OCI-LY7 (cell line): ENCODE measurements around the gene OGA. TPM values are rescaled to one million over a fixed set of nuclear protein-coding genes. Genes with fewer than 3 reads are reported as not detected.

ENCODE experiments used
- BruUV-seq: library from RNA; stranded (reverse); fragments of 400-500 nt; replicated peaks from 2 replicates; lab custom pipeline; 2021; lab: Mats Ljungman, UMichigan
- CTCF ChIA-PET: fragments of 300-600 bp; sonication (Branson Sonifier 250); formaldehyde crosslinking; loops from one replicate; lab custom pipeline; 2022; ENCODE audit warnings: antibody characterized with exemption; ENCODE audit not compliant: unreplicated experiment; lab: Charles Lee
- POLR2A ChIA-PET: fragments of 300-600 bp; sonication (Branson Sonifier 250); formaldehyde crosslinking; loops from one replicate; lab custom pipeline; 2022; ENCODE audit warnings: antibody characterized with exemption; lab: Charles Lee
- DNase-seq: peaks from one replicate; pipeline ENCODE4 v3.0.0-alpha.2; 2015; ENCODE audit warnings: low spot score
- H2AFZ ChIP-seq: fragments of 200-600 bp; sonication (generic), shearing (Covaris generic); 2 replicates; pipeline ENCODE4 v1.6.1; 2014; ENCODE audit warnings: mild to moderate bottlenecking, antibody characterized with exemption, low read length, moderate library complexity
- H3K27ac ChIP-seq: fragments of 200-600 bp; sonication (generic); 2 replicates; pipeline ENCODE4 v1.5.1; 2014; ENCODE audit warnings: mixed run types, low read depth, mild to moderate bottlenecking, moderate library complexity, low read length, inconsistent platforms; ENCODE audit not compliant: poor library complexity, severe bottlenecking
- H3K36me3 ChIP-seq: fragments of 200-600 bp; sonication (generic); 2 replicates; pipeline ENCODE4 v1.6.1; 2014; ENCODE audit warnings: mild to moderate bottlenecking, antibody characterized with exemption, low read length, moderate library complexity, mixed read lengths; ENCODE audit not compliant: insufficient read depth
- H3K4me1 ChIP-seq: fragments of 200-600 bp; sonication (generic); 2 replicates; pipeline ENCODE4 v1.5.1; 2014; ENCODE audit warnings: mild to moderate bottlenecking, low read length; ENCODE audit not compliant: insufficient read depth, poor library complexity, severe bottlenecking
- H3K4me2 ChIP-seq: fragments of 200-600 bp; sonication (generic); 2 replicates; pipeline ENCODE4 v1.6.1; 2014; ENCODE audit warnings: mild to moderate bottlenecking, low read length
- H3K4me3 ChIP-seq: fragments of 200-600 bp; sonication (generic); 2 replicates; pipeline ENCODE4 v1.5.1; 2014; ENCODE audit warnings: mild to moderate bottlenecking, low read depth, low read length; ENCODE audit not compliant: poor library complexity, severe bottlenecking
- H3K79me2 ChIP-seq: fragments of 200-600 bp; sonication (generic); 2 replicates; pipeline ENCODE4 v1.6.1; 2016; ENCODE audit warnings: low read depth, mild to moderate bottlenecking, low read length, moderate library complexity, mixed read lengths; ENCODE audit not compliant: insufficient read depth
- H3K9me2 ChIP-seq: fragments of 200-600 bp; sonication (generic); 2 replicates; pipeline ENCODE4 v1.6.1; 2016; ENCODE audit warnings: mild to moderate bottlenecking, low read length, mixed read lengths; ENCODE audit not compliant: insufficient read depth
- H3K9me3 ChIP-seq: fragments of 200-600 bp; sonication (generic); 2 replicates; pipeline ENCODE4 v1.6.1; 2014; ENCODE audit warnings: mild to moderate bottlenecking, mixed run types, low read length, mixed read lengths
- H4K20me1 ChIP-seq: fragments of 200-600 bp; sonication (generic); 2 replicates; pipeline ENCODE4 v1.6.1; 2014; ENCODE audit warnings: mild to moderate bottlenecking, antibody characterized with exemption, low read length, moderate library complexity, mixed read lengths; ENCODE audit not compliant: insufficient read depth
- EZH2phosphoT487 ChIP-seq: fragments of 200-600 bp; sonication (generic); IDR thresholded peaks from 2 replicates; pipeline ENCODE4 v1.6.1; 2018; ENCODE audit warnings: low read depth, borderline replicate concordance, mild to moderate bottlenecking, mixed run types, antibody characterized with exemption, low read length, moderate library complexity, mixed read lengths
- intact Hi-C: fragments of 100-400 bp; cut with micrococcal nuclease; formaldehyde crosslinking; loops from one replicate; pipeline ENCODE4 v1.10.0; 2022; ENCODE audit not compliant: unreplicated experiment
- total RNA-seq, 2 experiments: library from RNA; depleted of rRNA in 1 of 2; stranded (reverse); fragments of >200 nt in 1 of 2; shearing (Covaris generic) in 1 of 2; gene quantifications; 2 replicates each; pipeline ENCODE4 v1.2.3, GENCODE V29; 2014 to 2022
- TF ChIP-seq, protein P1 (sequence below): fragments of 200-600 bp; sonication (generic); conservative IDR thresholded peaks from 2 replicates; pipeline ENCODE4 v1.5.1; 2014; ENCODE audit warnings: mild to moderate bottlenecking, antibody characterized with exemption, low read length, moderate library complexity, mixed read lengths

The OGA gene
- total RNA-seq, 2 experiments from 2014 or later, result 65.5 to 109 TPM

DNA sequence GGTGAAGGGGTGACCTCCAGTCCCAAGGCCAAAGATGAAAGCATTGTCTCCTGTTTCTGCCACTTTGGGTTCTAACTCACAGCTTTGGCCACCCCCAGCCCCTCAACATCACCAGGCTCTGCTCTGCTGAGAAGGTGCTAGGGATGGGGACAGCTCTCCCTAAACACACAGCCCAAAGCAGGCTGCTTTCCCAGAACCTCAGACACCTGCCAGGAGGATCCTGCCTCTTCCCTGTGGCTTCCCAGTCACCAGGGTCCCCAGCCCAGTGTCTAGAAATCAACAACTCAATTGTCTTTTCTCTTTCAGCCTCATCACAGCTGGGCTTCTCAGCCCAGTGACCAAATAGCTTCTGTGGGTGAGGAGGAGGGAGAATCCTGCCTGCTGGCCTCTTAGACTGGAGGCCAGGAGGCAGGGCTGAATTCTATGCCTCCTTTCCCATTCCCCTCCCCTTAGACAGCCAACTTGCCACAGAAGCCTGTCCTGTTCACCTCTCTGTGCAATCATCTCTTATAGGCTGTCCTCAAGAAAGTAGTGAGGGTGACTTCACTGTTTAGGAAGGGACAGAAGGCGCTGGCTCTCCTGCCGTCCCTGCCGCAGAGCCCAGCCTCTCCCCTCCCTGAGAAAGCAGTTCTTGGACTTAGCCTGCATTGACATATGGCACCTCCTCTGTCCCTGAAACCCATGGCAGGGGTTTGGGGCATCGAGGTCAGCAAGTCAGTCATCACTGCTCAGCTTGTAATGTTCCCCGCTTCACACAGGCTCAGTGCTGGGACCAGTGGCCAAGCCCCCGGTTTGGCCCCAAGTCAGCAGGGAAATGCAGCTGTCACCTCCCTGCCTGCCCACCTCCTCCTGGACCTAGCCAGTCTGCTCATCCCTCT is 46.0 kb downstream of the OGA start:
- intact Hi-C loops, result no loop called here
- Histone ChIP-seq H2AFZ (no peak overlapping the region), H3K4me2 (no peak overlapping the region), H3K36me3 (peaks cover under 1% of the 10 kb centered on the region; the same call in 1 of the 2 replicates), H3K9me2 (no peaks in the 10 kb centered on the region), H4K20me1 (no peaks in the 10 kb centered on the region), H3K4me1 (no peaks in the 10 kb centered on the region), H3K27ac (no peak overlapping the region), H3K9me3 (no peaks in the 10 kb centered on the region), H3K4me3 (no peak overlapping the region), H3K79me2 (no peaks in the 10 kb centered on the region)
- POLR2A ChIA-PET, result interaction anchor here (0.6 kb wide), 1 partner anchor 1576 kb away, joined by 3 read pairs; no protein-coding TSS in a partner anchor
- no peak for DNase-seq
- CTCF ChIA-PET, result no interaction called here
- BruUV-seq, result no TSS peak
- TF ChIP-seq EZH2phosphoT487, result no peak
- TF ChIP-seq, protein P1, sequence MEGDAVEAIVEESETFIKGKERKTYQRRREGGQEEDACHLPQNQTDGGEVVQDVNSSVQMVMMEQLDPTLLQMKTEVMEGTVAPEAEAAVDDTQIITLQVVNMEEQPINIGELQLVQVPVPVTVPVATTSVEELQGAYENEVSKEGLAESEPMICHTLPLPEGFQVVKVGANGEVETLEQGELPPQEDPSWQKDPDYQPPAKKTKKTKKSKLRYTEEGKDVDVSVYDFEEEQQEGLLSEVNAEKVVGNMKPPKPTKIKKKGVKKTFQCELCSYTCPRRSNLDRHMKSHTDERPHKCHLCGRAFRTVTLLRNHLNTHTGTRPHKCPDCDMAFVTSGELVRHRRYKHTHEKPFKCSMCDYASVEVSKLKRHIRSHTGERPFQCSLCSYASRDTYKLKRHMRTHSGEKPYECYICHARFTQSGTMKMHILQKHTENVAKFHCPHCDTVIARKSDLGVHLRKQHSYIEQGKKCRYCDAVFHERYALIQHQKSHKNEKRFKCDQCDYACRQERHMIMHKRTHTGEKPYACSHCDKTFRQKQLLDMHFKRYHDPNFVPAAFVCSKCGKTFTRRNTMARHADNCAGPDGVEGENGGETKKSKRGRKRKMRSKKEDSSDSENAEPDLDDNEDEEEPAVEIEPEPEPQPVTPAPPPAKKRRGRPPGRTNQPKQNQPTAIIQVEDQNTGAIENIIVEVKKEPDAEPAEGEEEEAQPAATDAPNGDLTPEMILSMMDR, result no peak

DNA sequence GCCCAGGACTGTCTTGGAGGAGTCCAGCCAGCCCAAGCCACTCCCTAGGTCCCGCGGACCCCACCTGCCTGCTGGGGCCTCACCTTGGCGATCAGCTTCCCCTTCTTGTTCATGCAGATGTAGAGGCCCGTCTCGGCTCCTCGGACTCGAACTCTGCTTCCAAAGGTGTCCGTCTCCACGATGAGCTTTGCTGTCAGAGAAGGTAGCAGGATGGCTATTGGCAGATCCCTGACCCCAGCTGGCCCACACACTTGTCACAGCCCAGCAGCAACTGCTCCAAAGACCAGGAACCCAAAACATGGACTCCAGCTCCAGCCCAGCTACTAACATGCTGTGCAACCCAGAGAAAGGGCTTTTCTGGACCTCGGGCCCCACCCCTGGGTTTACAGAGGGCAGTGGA is 46.9 kb downstream of the OGA start:
- Histone ChIP-seq H3K9me2 (no peaks in the 10 kb centered on the region), H2AFZ (no peak overlapping the region), H3K4me3 (no peak overlapping the region), H3K27ac (no peak overlapping the region), H3K79me2 (no peaks in the 10 kb centered on the region), H3K36me3 (no peaks in the 10 kb centered on the region), H3K9me3 (no peaks in the 10 kb centered on the region), H3K4me2 (no peak overlapping the region), H3K4me1 (no peaks in the 10 kb centered on the region), H4K20me1 (no peaks in the 10 kb centered on the region)
- ChIA-PET CTCF (no interaction called here), POLR2A (no interaction called here)
- intact Hi-C loops, result no loop called here
- no peak for DNase-seq
- TF ChIP-seq, protein P1, result no peak
- TF ChIP-seq EZH2phosphoT487, result no peak
- no TSS peak for BruUV-seq
